Eye (tissue), 1 donor: ENCODE results near the gene LRIT2.
"Not testable (repeated sequence)": the region's sequence is repeated elsewhere in the genome, so short reads cannot be mapped to it uniquely, and the experiment has no call there.

Source experiments
- DNase-seq: peaks from one replicate; pipeline ENCODE4 v3.0.0-alpha.2; 2015

Gene LRIT2

GRCh38 chr10:84179059-84179710 lies 46.2 kb downstream of the LRIT2 start:
- peak; percentile 49 for DNase-seq

- DNase-seq = no peak
Measured at GRCh38 chr10:84178160-84178609, 47.2 kb downstream of the LRIT2 start.

GRCh38 chr10:84177541-84178141 lies 47.7 kb downstream of the LRIT2 start:
- no peak for DNase-seq

- no peak for DNase-seq
Measured at GRCh38 chr10:84176836-84177474, 48.4 kb downstream of the LRIT2 start.

GRCh38 chr10:84176351-84176750 lies 49.0 kb downstream of the LRIT2 start:
- DNase-seq = no peak

- no peak for DNase-seq
Measured at GRCh38 chr10:84175436-84175835, 49.9 kb downstream of the LRIT2 start.

- no peak for DNase-seq
Measured at GRCh38 chr10:84173501-84173929, 51.8 kb downstream of the LRIT2 start, which contains the start of gene GPR15LG. Gene GPR15LG, plus strand, starts transcription at chr10:84173801. Its CDS starts 51 bp downstream, at chr10:84173852.

GRCh38 chr10:84172467-84173356 lies 52.6 kb downstream of the LRIT2 start:
- DNase-seq = no peak

- DNase-seq = not testable (repeated sequence)
Measured at GRCh38 chr10:84171700-84172466, 53.5 kb downstream of the LRIT2 start.

- DNase-seq = not testable (repeated sequence)
Measured at GRCh38 chr10:84171237-84171636, 54.1 kb downstream of the LRIT2 start.
